Spleen (tissue), 7 donors: ENCODE data around the gene CRYGN.

Experiments used
- POLR2A ChIP-seq, 3 donors: fragments of 450-650 bp; IDR thresholded peaks; one replicate each; pipeline ENCODE4 v1.5.1; 2017; ENCODE audit warnings: antibody characterized with exemption in 3 of 3, mild to moderate bottlenecking in 1 of 3
- TF ChIP-seq, protein P1 (sequence below), 11 experiments: fragments of 200-600 bp in 7 of 11; fragments of 450-650 bp in 4 of 11; sonication (generic) in 4 of 11; IDR thresholded peaks in 8 of 11; conservative IDR thresholded peaks in 3 of 11; 1 replicate in 7 of 11; 2 replicates in 4 of 11; pipeline versions ENCODE4 v1.4.0 to v1.8.0; 2016 to 2021; ENCODE audit warnings: antibody characterized with exemption in 11 of 11, inconsistent platforms in 4 of 11, mild to moderate bottlenecking in 1 of 11
- donor health status: DM: no; HTN: no; CAD: no; lungs with moderate emphysema.
- donor health status: DM: no; HTN: no; CAD: no.
- donor health status: DM: no; HTN: no; CAD: no.

DNA sequence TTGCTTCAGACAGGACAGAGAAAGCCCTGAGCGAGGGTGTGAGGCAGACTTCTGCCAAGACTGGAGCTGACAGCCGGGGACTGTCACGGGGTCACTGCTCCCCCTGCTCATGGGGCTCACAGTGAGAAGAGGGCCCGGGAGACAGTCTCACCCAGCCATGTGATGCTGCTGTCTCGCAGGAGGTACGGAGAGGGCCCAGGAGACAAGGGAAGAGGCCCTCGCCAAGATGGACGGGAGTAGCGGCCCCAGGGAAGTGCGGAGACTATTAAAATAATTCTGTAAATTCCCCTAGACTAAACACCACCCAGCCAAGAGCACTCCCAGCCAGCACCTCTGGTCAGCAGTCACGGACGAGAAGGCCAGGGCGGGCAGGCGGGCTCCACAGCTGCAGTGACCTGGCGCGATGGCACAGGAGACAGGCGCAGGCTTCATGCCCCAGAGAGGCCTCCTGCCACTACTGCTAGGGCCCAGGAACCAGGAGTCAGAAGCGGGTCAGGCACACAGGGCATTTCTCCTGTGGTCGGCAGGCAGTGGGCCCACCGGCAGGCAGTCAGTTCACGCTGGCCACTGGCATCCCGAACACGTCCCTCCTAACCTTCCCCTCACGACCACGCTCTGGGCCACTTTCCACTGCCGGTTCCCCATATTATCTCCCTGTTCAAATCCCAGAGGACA, 54.2 kb downstream of the CRYGN start:
- TF ChIP-seq, protein P1, sequence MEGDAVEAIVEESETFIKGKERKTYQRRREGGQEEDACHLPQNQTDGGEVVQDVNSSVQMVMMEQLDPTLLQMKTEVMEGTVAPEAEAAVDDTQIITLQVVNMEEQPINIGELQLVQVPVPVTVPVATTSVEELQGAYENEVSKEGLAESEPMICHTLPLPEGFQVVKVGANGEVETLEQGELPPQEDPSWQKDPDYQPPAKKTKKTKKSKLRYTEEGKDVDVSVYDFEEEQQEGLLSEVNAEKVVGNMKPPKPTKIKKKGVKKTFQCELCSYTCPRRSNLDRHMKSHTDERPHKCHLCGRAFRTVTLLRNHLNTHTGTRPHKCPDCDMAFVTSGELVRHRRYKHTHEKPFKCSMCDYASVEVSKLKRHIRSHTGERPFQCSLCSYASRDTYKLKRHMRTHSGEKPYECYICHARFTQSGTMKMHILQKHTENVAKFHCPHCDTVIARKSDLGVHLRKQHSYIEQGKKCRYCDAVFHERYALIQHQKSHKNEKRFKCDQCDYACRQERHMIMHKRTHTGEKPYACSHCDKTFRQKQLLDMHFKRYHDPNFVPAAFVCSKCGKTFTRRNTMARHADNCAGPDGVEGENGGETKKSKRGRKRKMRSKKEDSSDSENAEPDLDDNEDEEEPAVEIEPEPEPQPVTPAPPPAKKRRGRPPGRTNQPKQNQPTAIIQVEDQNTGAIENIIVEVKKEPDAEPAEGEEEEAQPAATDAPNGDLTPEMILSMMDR (IDR thresholded peaks at IDR 0.05 in 8 of 11, conservative IDR thresholded peaks at IDR 0.05 in 3 of 11) = no peak
- no peak for TF ChIP-seq POLR2A (IDR thresholded peaks at IDR 0.05)
